Measurements from ENCODE around the gene CNNM3.

GRCh38 chr2:96788442-96789244, 27.4 kb upstream of the CNNM3 start:
- TF ChIP-seq CTCF (IDR thresholded peaks at IDR 0.05) (no peak), POLR2A (IDR thresholded peaks at IDR 0.05) (no peak)

All from adrenal gland (tissue), 5 donors.